Suprapubic skin (tissue), 4 donors: ENCODE data around the gene KRTAP10-3. TPM values are rescaled to one million over a fixed set of nuclear protein-coding genes. Genes with fewer than 3 reads are reported as not detected.

ENCODE experiments used
- DNase-seq, 2 donors: peaks; one replicate each; pipeline ENCODE4 v3.0.0-alpha.2; 2019; ENCODE audit warnings: low spot score in 2 of 2
- H3K27ac ChIP-seq: fragments of 200-600 bp; sonication (generic); one replicate; pipeline ENCODE4 v1.5.1; 2019
- H3K27me3 ChIP-seq: fragments of 200-600 bp; sonication (generic); one replicate; pipeline ENCODE4 v1.5.1; 2019
- H3K36me3 ChIP-seq: fragments of 200-600 bp; sonication (generic); one replicate; pipeline ENCODE4 v1.5.1; 2019
- H3K4me1 ChIP-seq: fragments of 200-600 bp; sonication (generic); one replicate; pipeline ENCODE4 v1.5.1; 2019
- H3K4me3 ChIP-seq: fragments of 200-600 bp; sonication (generic); one replicate; pipeline ENCODE4 v1.5.1; 2019; ENCODE audit warnings: mild to moderate bottlenecking
- H3K9me3 ChIP-seq: fragments of 200-600 bp; sonication (generic); one replicate; pipeline ENCODE4 v1.5.1; 2019
- CTCF ChIP-seq, 2 donors: fragments of 200-600 bp in 1 of 2; fragments of 450-650 bp in 1 of 2; sonication (generic) in 1 of 2; IDR thresholded peaks; one replicate each; pipeline ENCODE4 v1.5.1; 2016 to 2019; ENCODE audit warnings: antibody characterized with exemption in 2 of 2, mild to moderate bottlenecking in 1 of 2, moderate library complexity in 1 of 2
- EP300 ChIP-seq: sonication (generic); formaldehyde crosslinking; IDR thresholded peaks from one replicate; pipeline ENCODE4 v1.6.1; 2017; ENCODE audit warnings: antibody characterized with exemption
- POLR2A ChIP-seq, 2 donors: fragments of 450-650 bp; IDR thresholded peaks; one replicate each; pipeline ENCODE4 v1.6.1; 2017; ENCODE audit warnings: antibody characterized with exemption in 2 of 2, mild to moderate bottlenecking in 2 of 2, moderate library complexity in 2 of 2
- POLR2AphosphoS5 ChIP-seq, 3 donors: sonication (generic); formaldehyde crosslinking; IDR thresholded peaks; one replicate each; pipeline ENCODE4 v1.6.1; 2017; ENCODE audit warnings: antibody characterized with exemption in 3 of 3
- WGBS: methylation state at CpG from one replicate; pipeline ENCODE4 v1.1.5; 2018; 5-methylcytosine and 5-hydroxymethylcytosine counted together
- total RNA-seq, 4 donors: library from RNA; depleted of rRNA; stranded (reverse); fragments of >200 nt; gene quantifications; one replicate each; pipeline ENCODE4 v1.1.0, GENCODE V29; 2016

The KRTAP10-3 gene
- total RNA-seq, 4 donors from 2014 or later: 1.1 to 5.8 (median 3.3) TPM; not detected in 1

DNA sequence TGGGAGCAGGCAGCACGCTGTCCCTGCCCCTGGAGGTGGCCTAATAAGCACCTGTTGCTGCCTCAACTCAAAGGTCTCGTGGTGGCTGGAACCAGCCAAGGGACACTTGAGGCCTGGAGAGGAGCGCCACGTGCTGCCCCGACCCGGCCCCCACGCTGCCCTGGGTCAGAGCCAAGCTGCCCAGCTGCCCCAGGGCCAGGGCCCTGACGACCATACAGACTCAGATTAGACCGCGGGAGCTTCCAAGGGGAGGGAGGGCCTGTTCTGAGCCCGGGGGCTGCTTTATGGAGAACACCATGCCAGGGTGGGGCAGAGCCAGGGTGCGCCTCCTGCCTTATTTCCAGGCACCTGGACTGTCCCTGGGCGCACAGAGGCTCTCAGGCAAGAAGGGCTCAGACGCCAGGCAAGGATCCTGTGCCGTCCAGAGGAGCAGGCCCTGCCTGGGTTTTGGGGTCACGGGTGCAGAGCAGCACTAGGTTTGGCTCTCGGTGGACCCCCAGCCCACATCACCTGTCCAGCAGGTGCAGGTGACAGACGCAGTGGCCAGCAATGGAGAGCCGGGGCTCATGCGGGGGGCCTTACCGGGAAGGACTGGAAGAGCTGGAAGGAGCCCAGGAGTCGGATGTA, 37.2 kb downstream of the KRTAP10-3 start:
- Histone ChIP-seq H3K4me3 (no peak overlapping the region), H3K4me1 (no peaks in the 10 kb centered on the region)
- DNase-seq: peak; percentile 44 to 63

DNA sequence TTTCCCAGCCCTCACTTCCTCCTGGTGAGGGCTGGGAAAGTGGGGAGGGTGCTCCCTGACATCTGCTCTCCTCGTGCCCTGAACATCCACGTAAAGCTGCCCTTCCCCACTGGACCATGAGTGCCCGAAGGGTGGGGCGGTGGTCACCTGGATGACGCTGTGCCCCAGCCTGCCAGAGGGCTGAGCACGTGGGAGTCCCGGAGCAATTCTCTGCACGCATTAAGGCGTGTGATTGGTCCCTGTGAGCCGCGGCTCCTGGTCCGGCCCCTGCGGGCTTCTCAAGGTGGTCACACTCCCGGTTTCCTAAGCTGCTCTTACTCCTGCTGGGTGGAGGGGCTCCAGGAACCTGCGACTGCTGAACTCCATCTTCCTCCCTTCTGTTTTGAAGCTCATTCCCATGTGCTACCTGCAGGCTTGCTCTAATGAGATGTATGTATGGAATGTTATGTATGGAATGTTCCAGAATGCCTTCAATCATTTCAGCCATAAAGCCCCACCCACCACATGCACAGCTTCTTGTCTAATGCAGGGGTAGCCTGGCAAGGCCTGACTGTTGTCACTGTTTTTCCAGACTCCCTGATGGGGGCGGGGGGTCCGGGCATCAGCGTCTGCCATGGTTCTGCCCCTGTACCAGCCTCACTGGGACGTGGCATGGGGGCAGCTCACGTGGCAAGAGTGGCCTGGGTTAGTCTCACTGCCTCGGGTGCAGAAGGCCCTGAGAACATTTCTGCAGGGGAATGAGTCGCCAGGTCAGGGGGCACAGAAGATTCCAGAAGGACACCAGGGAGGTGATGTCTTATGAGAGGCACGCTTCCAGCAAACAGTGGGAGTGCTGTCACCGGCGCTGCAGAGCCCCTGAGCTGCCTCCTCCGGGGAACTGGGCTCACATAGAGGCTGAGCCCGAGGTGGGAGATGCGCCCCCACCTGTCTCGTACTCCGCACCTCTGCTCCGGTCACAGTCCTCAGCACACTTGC, 38.0 kb downstream of the KRTAP10-3 start:
- peaks cover 24% of the 10 kb centered on the region for H3K27me3 ChIP-seq
- H3K4me3 ChIP-seq: no peak overlapping the region
- H3K4me1 ChIP-seq: no peaks in the 10 kb centered on the region
- TF ChIP-seq CTCF (IDR thresholded peaks at IDR 0.05): no peak
- no peak for TF ChIP-seq POLR2A (IDR thresholded peaks at IDR 0.05)
- TF ChIP-seq EP300: no peak
- TF ChIP-seq POLR2AphosphoS5 (IDR thresholded peaks at IDR 0.05): no peak
- no peak overlapping the region for H3K27ac ChIP-seq
- H3K36me3 ChIP-seq: no peaks in the 10 kb centered on the region
- no peaks in the 10 kb centered on the region for H3K9me3 ChIP-seq
- DNase-seq: peak; percentile 56 to 67
- 86% methylated on average over 19 of the region's 31 CpGs for WGBS

More for the DNA sequence above, 37.2 kb downstream of the KRTAP10-3 start:
- H3K27ac ChIP-seq: no peak overlapping the region
- H3K27me3 ChIP-seq: peaks cover 24% of the 10 kb centered on the region
- no peak for TF ChIP-seq POLR2A (IDR thresholded peaks at IDR 0.05)
- TF ChIP-seq POLR2AphosphoS5 (IDR thresholded peaks at IDR 0.05): no peak
- no peak for TF ChIP-seq EP300
- no peak for TF ChIP-seq CTCF (IDR thresholded peaks at IDR 0.05)
- 93% methylated on average over 5 of the region's 22 CpGs for WGBS
- H3K36me3 ChIP-seq: no peaks in the 10 kb centered on the region
- no peaks in the 10 kb centered on the region for H3K9me3 ChIP-seq

GRCh38 chr21:44519346-44520325, 39.0 kb downstream of the KRTAP10-3 start:
- Histone ChIP-seq H3K4me3 (no peak overlapping the region), H3K27ac (no peak overlapping the region), H3K36me3 (no peaks in the 10 kb centered on the region), H3K27me3 (peaks cover 24% of the 10 kb centered on the region), H3K9me3 (no peaks in the 10 kb centered on the region), H3K4me1 (no peaks in the 10 kb centered on the region)
- 80% methylated on average over 26 of the region's 28 CpGs for WGBS
- TF ChIP-seq POLR2A (IDR thresholded peaks at IDR 0.05): no peak
- TF ChIP-seq EP300: no peak
- TF ChIP-seq CTCF (IDR thresholded peaks at IDR 0.05): no peak
- no peak for TF ChIP-seq POLR2AphosphoS5 (IDR thresholded peaks at IDR 0.05)
- peak in 1 of 2 donors; percentile 35 for DNase-seq

DNA sequence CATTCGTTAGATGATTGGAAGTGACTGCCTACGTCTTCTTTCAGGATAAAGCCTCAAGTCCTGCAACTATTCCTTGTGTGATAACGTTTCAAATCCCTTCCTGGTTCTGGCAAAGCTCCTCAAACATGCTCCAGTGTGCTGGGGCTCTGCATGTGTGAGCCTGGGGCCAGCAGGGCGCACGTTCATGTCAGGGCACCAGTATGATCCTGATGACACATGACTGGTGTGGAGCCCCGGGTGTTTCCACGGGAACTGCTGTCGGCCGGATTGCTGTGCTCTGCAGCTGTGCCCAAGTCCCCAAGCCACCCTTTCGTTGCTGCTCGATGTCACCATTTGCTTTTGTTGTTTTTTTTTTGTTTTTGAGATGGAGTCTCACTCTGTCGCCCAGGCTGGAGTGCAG, 39.9 kb downstream of the KRTAP10-3 start:
- H3K27me3 ChIP-seq: peaks cover 24% of the 10 kb centered on the region
- TF ChIP-seq EP300 (no peak), POLR2A (IDR thresholded peaks at IDR 0.05) (no peak), POLR2AphosphoS5 (IDR thresholded peaks at IDR 0.05) (no peak), CTCF (IDR thresholded peaks at IDR 0.05) (no peak)
- H3K27ac ChIP-seq: no peak overlapping the region
- DNase-seq: peak in 1 of 2 donors; percentile 48
- H3K36me3 ChIP-seq: no peaks in the 10 kb centered on the region
- H3K4me1 ChIP-seq: no peaks in the 10 kb centered on the region
- no peak overlapping the region for H3K4me3 ChIP-seq
- 58% methylated on average over 12 of the region's 12 CpGs for WGBS
- H3K9me3 ChIP-seq: no peaks in the 10 kb centered on the region
